H9 (cell line): ENCODE results near the gene CHMP1A. TPM values are rescaled to one million over a fixed set of nuclear protein-coding genes. Genes with fewer than 3 reads are reported as not detected.

ENCODE experiments used
- DNase-seq: peaks from one replicate; pipeline ENCODE4 v3.0.0-alpha.2; 2017
- H2AFZ ChIP-seq: one replicate; pipeline ENCODE4 v1.6.1; 2013; ENCODE audit warnings: mild to moderate bottlenecking, low read length, control low read depth, moderate library complexity
- H2AK5ac ChIP-seq: 2 replicates; pipeline ENCODE4 v1.6.1; 2013; ENCODE audit warnings: low read length, control low read depth, mixed read lengths; ENCODE audit not compliant: insufficient read length
- H2BK120ac ChIP-seq: one replicate; pipeline ENCODE4 v1.6.1; 2013; ENCODE audit warnings: low read depth, mild to moderate bottlenecking, low read length, control low read depth, inconsistent platforms; ENCODE audit not compliant: poor library complexity, severe bottlenecking
- H2BK12ac ChIP-seq: 2 replicates; pipeline ENCODE4 v1.6.1; 2013; ENCODE audit warnings: low read length, control low read depth, mixed read lengths, low read depth; ENCODE audit not compliant: insufficient read length
- H2BK15ac ChIP-seq: 2 replicates; pipeline ENCODE4 v1.6.1; 2013; ENCODE audit warnings: low read depth, low read length, control low read depth
- H2BK20ac ChIP-seq: one replicate; pipeline ENCODE4 v1.6.1; 2013; ENCODE audit warnings: low read depth, mild to moderate bottlenecking, low read length, control low read depth, inconsistent platforms; ENCODE audit not compliant: poor library complexity, severe bottlenecking
- H2BK5ac ChIP-seq: 2 replicates; pipeline ENCODE4 v1.6.1; 2013; ENCODE audit warnings: low read length, control low read depth, mixed read lengths; ENCODE audit not compliant: insufficient read length
- H3K14ac ChIP-seq: 2 replicates; pipeline ENCODE4 v1.6.1; 2013; ENCODE audit warnings: low read length, control low read depth; ENCODE audit not compliant: insufficient read depth
- H3K18ac ChIP-seq: 2 replicates; pipeline ENCODE4 v1.6.1; 2013; ENCODE audit warnings: low read depth, mild to moderate bottlenecking, mixed read lengths, low read length, control low read depth; ENCODE audit not compliant: insufficient read length
- H3K23ac ChIP-seq: 2 replicates; pipeline ENCODE4 v1.6.1; 2013; ENCODE audit warnings: low read length, control low read depth, mixed read lengths, low read depth; ENCODE audit not compliant: insufficient read length
- H3K23me2 ChIP-seq: 2 replicates; pipeline ENCODE4 v1.6.1; 2013; ENCODE audit warnings: low read depth, mild to moderate bottlenecking, mixed read lengths, low read length, control low read depth; ENCODE audit not compliant: insufficient read length, poor library complexity, severe bottlenecking
- H3K27ac ChIP-seq: 2 replicates; pipeline ENCODE4 v1.5.1; 2013; ENCODE audit warnings: low read length, control low read depth, mixed read lengths, low read depth; ENCODE audit not compliant: insufficient read length
- H3K27me3 ChIP-seq: 2 replicates; pipeline ENCODE4 v1.6.1; 2013; ENCODE audit warnings: low read length, control low read depth, inconsistent platforms; ENCODE audit not compliant: insufficient read depth
- H3K4ac ChIP-seq: 2 replicates; pipeline ENCODE4 v1.6.1; 2013; ENCODE audit warnings: low read depth, mild to moderate bottlenecking, control low read depth, inconsistent platforms, low read length, moderate library complexity
- H3K4me1 ChIP-seq: 2 replicates; pipeline ENCODE4 v1.6.1; 2013; ENCODE audit warnings: low read length, control low read depth, inconsistent platforms; ENCODE audit not compliant: insufficient read depth
- H3K4me2 ChIP-seq: 2 replicates; pipeline ENCODE4 v1.6.1; 2013; ENCODE audit warnings: low read length, control low read depth, mixed read lengths; ENCODE audit not compliant: insufficient read length, insufficient read depth
- H3K56ac ChIP-seq: 2 replicates; pipeline ENCODE4 v1.6.1; 2013; ENCODE audit warnings: low read depth, mild to moderate bottlenecking, mixed read lengths, low read length, control low read depth; ENCODE audit not compliant: insufficient read length
- H3K79me1 ChIP-seq: 2 replicates; pipeline ENCODE4 v1.6.1; 2013; ENCODE audit warnings: low read depth, mild to moderate bottlenecking, moderate library complexity, low read length, control low read depth, inconsistent platforms; ENCODE audit not compliant: insufficient read depth, poor library complexity, severe bottlenecking
- H3K79me2 ChIP-seq: 2 replicates; pipeline ENCODE4 v1.6.1; 2013; ENCODE audit warnings: low read length, control low read depth, inconsistent platforms; ENCODE audit not compliant: insufficient read depth
- H3K9ac ChIP-seq: 2 replicates; pipeline ENCODE4 v1.6.1; 2013; ENCODE audit warnings: low read length, control low read depth, mixed read lengths; ENCODE audit not compliant: insufficient read length; ENCODE audit errors: extremely low read depth
- H3K9me3 ChIP-seq: one replicate; pipeline ENCODE4 v1.6.1; 2013; ENCODE audit warnings: low read depth, low read length, inconsistent platforms; ENCODE audit not compliant: control insufficient read depth
- H3T11ph ChIP-seq: one replicate; pipeline ENCODE4 v1.6.1; 2013; ENCODE audit warnings: mild to moderate bottlenecking, low read length, control low read depth, inconsistent platforms
- H4K20me1 ChIP-seq: one replicate; pipeline ENCODE4 v1.6.1; 2013; ENCODE audit not compliant: control insufficient read depth, insufficient read length, insufficient read depth
- H4K5ac ChIP-seq: 2 replicates; pipeline ENCODE4 v1.6.1; 2013; ENCODE audit warnings: low read depth, mild to moderate bottlenecking, mixed read lengths, low read length, control low read depth; ENCODE audit not compliant: insufficient read length
- H4K8ac ChIP-seq: replicated peaks from 2 replicates; pipeline ENCODE4 v1.6.1; 2013; ENCODE audit warnings: low read length, control low read depth, mixed read lengths, low read depth; ENCODE audit not compliant: insufficient read length
- H4K91ac ChIP-seq: 2 replicates; pipeline ENCODE4 v1.6.1; 2013; ENCODE audit warnings: low read depth, mild to moderate bottlenecking, moderate library complexity, mixed read lengths, low read length, control low read depth; ENCODE audit not compliant: insufficient read length
- H3K27ac Mint-ChIP-seq, 3 experiments: 2 replicates in 2 of 3; 3 replicates in 1 of 3; pipeline ENCODE4 v1.8.0; 2020 to 2021; ENCODE audit warnings: mixed read lengths in 3 of 3, mild to moderate bottlenecking in 1 of 3, moderate library complexity in 1 of 3
- H3K27me3 Mint-ChIP-seq: 2 replicates; pipeline ENCODE4 v1.8.0; 2021; ENCODE audit warnings: low read depth, mild to moderate bottlenecking, moderate library complexity, mixed read lengths
- H3K36me3 Mint-ChIP-seq, 3 experiments: 2 replicates in 2 of 3; 3 replicates in 1 of 3; pipeline ENCODE4 v1.8.0; 2020 to 2021; ENCODE audit warnings: low read depth in 3 of 3, mixed read lengths in 3 of 3; ENCODE audit not compliant: insufficient read depth in 1 of 3
- H3K4me1 Mint-ChIP-seq, 2 experiments: 2 replicates each; pipeline ENCODE4 v1.8.0; 2020; ENCODE audit warnings: mixed read lengths in 2 of 2
- H3K4me3 Mint-ChIP-seq, 2 experiments: 2 replicates in 1 of 2; 3 replicates in 1 of 2; pipeline ENCODE4 v1.8.0; 2020 to 2021; ENCODE audit warnings: mild to moderate bottlenecking in 2 of 2, mixed read lengths in 2 of 2, moderate library complexity in 1 of 2
- H3K9me3 Mint-ChIP-seq, 2 experiments: 2 replicates in 1 of 2; 3 replicates in 1 of 2; pipeline ENCODE4 v1.8.0; 2020; ENCODE audit warnings: mild to moderate bottlenecking in 2 of 2, mixed read lengths in 2 of 2, moderate library complexity in 1 of 2
- WGBS: extraction: QIAGEN DNeasy Blood & Tissue Kit; methylation state at CpG from one replicate; pipeline ENCODE4 v1.1.7; 2013; ENCODE audit warnings: missing lambda C conversion rate, low lambda C conversion rate, mixed read lengths; ENCODE audit not compliant: insufficient read length; ENCODE audit errors: extremely low coverage; 5-methylcytosine and 5-hydroxymethylcytosine counted together
- total RNA-seq: library from RNA; stranded (reverse); gene quantifications from 2 replicates; pipeline ENCODE4 v1.2.1, GENCODE V29; 2021
- TF ChIP-seq, protein P1 (sequence below): fragments of 200-600 bp; sonication (generic); conservative IDR thresholded peaks from 3 replicates; pipeline ENCODE4 v1.8.0; 2021; ENCODE audit warnings: antibody characterized with exemption, mild to moderate bottlenecking

Gene CHMP1A
- total RNA-seq, 1 experiment from 2014 or later, result 89.6 TPM

- Mint-ChIP-seq H3K27me3 (peaks cover 29% of the 10 kb centered on the region), H3K4me1 (peaks cover 15 to 17% of the 10 kb centered on the region in 2 experiments), H3K4me3 (no peak overlapping the region), H3K27ac (no peak overlapping the region), H3K9me3 (no peaks in the 10 kb centered on the region), H3K36me3 (peaks cover 0 to 5% (median under 1%) of the 10 kb centered on the region in 3 experiments; a peak in 4 of 7 replicates)
- TF ChIP-seq, protein P1, sequence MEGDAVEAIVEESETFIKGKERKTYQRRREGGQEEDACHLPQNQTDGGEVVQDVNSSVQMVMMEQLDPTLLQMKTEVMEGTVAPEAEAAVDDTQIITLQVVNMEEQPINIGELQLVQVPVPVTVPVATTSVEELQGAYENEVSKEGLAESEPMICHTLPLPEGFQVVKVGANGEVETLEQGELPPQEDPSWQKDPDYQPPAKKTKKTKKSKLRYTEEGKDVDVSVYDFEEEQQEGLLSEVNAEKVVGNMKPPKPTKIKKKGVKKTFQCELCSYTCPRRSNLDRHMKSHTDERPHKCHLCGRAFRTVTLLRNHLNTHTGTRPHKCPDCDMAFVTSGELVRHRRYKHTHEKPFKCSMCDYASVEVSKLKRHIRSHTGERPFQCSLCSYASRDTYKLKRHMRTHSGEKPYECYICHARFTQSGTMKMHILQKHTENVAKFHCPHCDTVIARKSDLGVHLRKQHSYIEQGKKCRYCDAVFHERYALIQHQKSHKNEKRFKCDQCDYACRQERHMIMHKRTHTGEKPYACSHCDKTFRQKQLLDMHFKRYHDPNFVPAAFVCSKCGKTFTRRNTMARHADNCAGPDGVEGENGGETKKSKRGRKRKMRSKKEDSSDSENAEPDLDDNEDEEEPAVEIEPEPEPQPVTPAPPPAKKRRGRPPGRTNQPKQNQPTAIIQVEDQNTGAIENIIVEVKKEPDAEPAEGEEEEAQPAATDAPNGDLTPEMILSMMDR, result 0 out of 3 replicates have a peak, but pooled peaks have one; percentile 18
- no peak overlapping the region for H2BK12ac ChIP-seq
- no peak overlapping the region for H2BK15ac ChIP-seq
- H4K5ac ChIP-seq, result no peak overlapping the region
- H4K20me1 ChIP-seq, result no peaks in the 10 kb centered on the region
- no peak overlapping the region for H3K23ac ChIP-seq
- H3K79me1 ChIP-seq, result no peaks in the 10 kb centered on the region
- no peaks in the 10 kb centered on the region for H3K27me3 ChIP-seq
- no peak overlapping the region for H3K18ac ChIP-seq
- H4K91ac ChIP-seq, result no peak overlapping the region
- H3K4me1 ChIP-seq, result no peaks in the 10 kb centered on the region
- no peak overlapping the region for H2BK120ac ChIP-seq
- no peak overlapping the region for H3K27ac ChIP-seq
- no peak for DNase-seq
- H3K4me2 ChIP-seq, result no peak overlapping the region
- H2BK20ac ChIP-seq, result no peak overlapping the region
- no peak overlapping the region for H3K4ac ChIP-seq
- H3T11ph ChIP-seq, result no peak overlapping the region
- no peak overlapping the region for H3K14ac ChIP-seq
- no peak overlapping the region for H2AFZ ChIP-seq
- H3K56ac ChIP-seq, result no peak overlapping the region
- no peak overlapping the region for H4K8ac ChIP-seq
- no peak overlapping the region for H2BK5ac ChIP-seq
- H3K9ac ChIP-seq, result no peak overlapping the region
- no peak overlapping the region for H2AK5ac ChIP-seq
- no peaks in the 10 kb centered on the region for H3K9me3 ChIP-seq
- no peaks in the 10 kb centered on the region for H3K79me2 ChIP-seq
- no CpG with 5 or more reads among the region's 13 CpGs for WGBS
- peaks cover 11% of the 10 kb centered on the region for H3K23me2 ChIP-seq
Measured at GRCh38 chr16:89704281-89704680, 46.8 kb upstream of the CHMP1A start.
